Bronchial epithelial cell (primary cell): Measurements from ENCODE around the gene PACSIN1. TPM values are rescaled to one million over a fixed set of nuclear protein-coding genes. Genes with fewer than 3 reads are reported as not detected.

Source experiments
- DNase-seq: peaks from one replicate; pipeline ENCODE4 v3.0.0-alpha.2; 2010; ENCODE audit warnings: low read depth
- FAIRE-seq: peaks from 2 replicates; lab custom pipeline; 2011; peaks lifted over from hg19 to GRCh38; lab: Jason Lieb, UNC
- H3K27me3 ChIP-seq: 2 replicates; pipeline ENCODE4 v1.5.1; 2011; ENCODE audit warnings: low read length; ENCODE audit not compliant: control insufficient read depth, insufficient read depth
- H3K36me3 ChIP-seq: 2 replicates; pipeline ENCODE4 v1.5.1; 2011; ENCODE audit warnings: low read length; ENCODE audit not compliant: control insufficient read depth, insufficient read depth
- H3K4me3 ChIP-seq: 2 replicates; pipeline ENCODE4 v1.5.1; 2011; ENCODE audit warnings: mild to moderate bottlenecking, low read depth, low read length, control low read depth
- CTCF ChIP-seq: IDR thresholded peaks from 2 replicates; pipeline ENCODE4 v1.5.1; 2011; ENCODE audit warnings: mild to moderate bottlenecking, moderate library complexity, low read length, control low read depth, inconsistent platforms; ENCODE audit not compliant: insufficient read depth, severe bottlenecking
- total RNA-seq: library from RNA; depleted of rRNA; stranded (reverse); fragments of >200 nt; gene quantifications from 2 replicates; pipeline ENCODE4 v1.2.1, GENCODE V29; 2014

Gene PACSIN1
- total RNA-seq, 1 donor from 2014 or later, result not detected

DNA sequence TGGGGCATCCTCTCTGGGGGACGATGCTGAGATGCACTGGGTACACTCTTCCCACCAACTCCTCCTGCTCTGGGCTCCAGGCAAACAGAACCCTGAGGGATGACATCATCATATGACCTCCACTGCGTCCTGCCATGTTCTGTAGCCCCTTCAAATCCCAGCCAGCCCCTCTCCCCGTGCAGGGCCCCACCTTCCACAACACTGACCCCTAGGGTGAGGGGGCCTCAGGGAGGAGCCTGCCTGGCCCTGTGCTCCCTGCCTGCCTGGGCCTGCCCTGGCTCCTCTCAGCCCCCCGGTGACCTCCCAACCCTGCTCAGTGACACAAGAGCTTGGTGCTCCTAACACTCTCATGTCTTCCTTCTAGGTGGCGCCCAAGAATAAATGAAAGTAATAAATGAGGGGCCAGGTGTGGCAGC is 99.9 kb downstream of the PACSIN1 start:
- Histone ChIP-seq H3K27me3 (no peaks in the 10 kb centered on the region), H3K36me3 (no peaks in the 10 kb centered on the region), H3K4me3 (no peak overlapping the region)
- no peak for TF ChIP-seq CTCF
- DNase-seq (no peak), FAIRE-seq (no peak)

- FAIRE-seq, result no peak
- H3K4me3 ChIP-seq, result no peak overlapping the region
Measured at GRCh38 chr6:34566830-34567546, 101.1 kb downstream of the PACSIN1 start.

GRCh38 chr6:34568341-34569201 is 102.7 kb downstream of the PACSIN1 start:
- no peak for DNase-seq

More at GRCh38 chr6:34566830-34567546, 101.1 kb downstream of the PACSIN1 start:
- Histone ChIP-seq H3K27me3 (peaks cover 2% of the 10 kb centered on the region), H3K36me3 (no peaks in the 10 kb centered on the region)
- DNase-seq, result peak; percentile 85
- no peak for TF ChIP-seq CTCF

DNA sequence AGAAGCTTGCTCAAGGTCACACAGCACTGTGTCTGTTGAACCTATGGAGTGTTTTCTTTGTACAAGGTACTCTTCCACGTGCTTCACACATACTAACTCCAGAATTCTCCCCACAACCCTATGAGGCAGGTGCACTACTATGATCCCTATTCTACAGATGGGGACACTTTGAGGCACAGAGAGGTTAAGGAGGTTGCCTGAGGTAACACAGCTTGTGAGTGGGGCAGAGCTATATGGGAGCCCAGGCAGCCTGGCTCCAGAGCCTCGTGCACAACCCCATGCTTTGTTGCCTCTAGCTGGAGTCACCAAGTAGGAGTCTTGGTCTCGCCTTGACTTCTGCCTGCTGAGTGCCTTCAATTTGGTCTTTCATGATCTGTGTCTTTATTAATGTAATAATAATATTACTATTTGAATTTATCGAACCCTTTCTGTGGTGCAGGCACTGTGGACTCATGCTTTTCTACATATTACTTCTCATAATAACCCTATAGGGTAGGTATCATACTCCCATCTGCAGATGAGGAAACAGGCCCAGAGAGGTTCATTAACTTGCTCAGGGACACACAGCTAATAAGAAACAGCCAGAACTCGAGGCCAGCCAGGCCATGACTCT is 103.6 kb downstream of the PACSIN1 start:
- TF ChIP-seq CTCF, result no peak
- FAIRE-seq (no peak), DNase-seq (no peak)
- Histone ChIP-seq H3K27me3 (peaks cover 2% of the 10 kb centered on the region), H3K36me3 (no peaks in the 10 kb centered on the region), H3K4me3 (no peak overlapping the region)

More at GRCh38 chr6:34568341-34569201, 102.7 kb downstream of the PACSIN1 start:
- peaks cover 2% of the 10 kb centered on the region for H3K27me3 ChIP-seq
- TF ChIP-seq CTCF, result no peak
- H3K36me3 ChIP-seq, result no peaks in the 10 kb centered on the region
- no peak for FAIRE-seq
- H3K4me3 ChIP-seq, result no peak overlapping the region

GRCh38 chr6:34570066-34570833 is 104.4 kb downstream of the PACSIN1 start:
- Histone ChIP-seq H3K27me3 (peaks cover 2% of the 10 kb centered on the region), H3K4me3 (no peak overlapping the region), H3K36me3 (no peaks in the 10 kb centered on the region)
- FAIRE-seq, result no peak
- no peak for DNase-seq
- no peak for TF ChIP-seq CTCF
